Coronary artery (tissue), 2 donors: ENCODE results near the gene CAPN12.
"Not testable (repeated sequence)": the region's sequence is repeated elsewhere in the genome, so short reads cannot be mapped to it uniquely, and the experiment has no call there.

Experiments
- DNase-seq: peaks from one replicate; pipeline ENCODE4 v3.0.0-alpha.2; 2017; ENCODE audit warnings: low spot score
- H3K27ac ChIP-seq, 2 donors: fragments of 200-600 bp; sonication (generic); one replicate each; pipeline ENCODE4 v1.5.1; 2016 to 2019
- H3K4me3 ChIP-seq: fragments of 200-600 bp; sonication (generic); 2 replicates; pipeline ENCODE4 v1.5.1; 2016; ENCODE audit warnings: mild to moderate bottlenecking, moderate library complexity
- TF ChIP-seq, protein P1 (sequence below): fragments of 200-600 bp; sonication (generic); IDR thresholded peaks from one replicate; pipeline ENCODE4 v1.5.1; 2019; ENCODE audit warnings: antibody characterized with exemption

The CAPN12 gene, protein sequence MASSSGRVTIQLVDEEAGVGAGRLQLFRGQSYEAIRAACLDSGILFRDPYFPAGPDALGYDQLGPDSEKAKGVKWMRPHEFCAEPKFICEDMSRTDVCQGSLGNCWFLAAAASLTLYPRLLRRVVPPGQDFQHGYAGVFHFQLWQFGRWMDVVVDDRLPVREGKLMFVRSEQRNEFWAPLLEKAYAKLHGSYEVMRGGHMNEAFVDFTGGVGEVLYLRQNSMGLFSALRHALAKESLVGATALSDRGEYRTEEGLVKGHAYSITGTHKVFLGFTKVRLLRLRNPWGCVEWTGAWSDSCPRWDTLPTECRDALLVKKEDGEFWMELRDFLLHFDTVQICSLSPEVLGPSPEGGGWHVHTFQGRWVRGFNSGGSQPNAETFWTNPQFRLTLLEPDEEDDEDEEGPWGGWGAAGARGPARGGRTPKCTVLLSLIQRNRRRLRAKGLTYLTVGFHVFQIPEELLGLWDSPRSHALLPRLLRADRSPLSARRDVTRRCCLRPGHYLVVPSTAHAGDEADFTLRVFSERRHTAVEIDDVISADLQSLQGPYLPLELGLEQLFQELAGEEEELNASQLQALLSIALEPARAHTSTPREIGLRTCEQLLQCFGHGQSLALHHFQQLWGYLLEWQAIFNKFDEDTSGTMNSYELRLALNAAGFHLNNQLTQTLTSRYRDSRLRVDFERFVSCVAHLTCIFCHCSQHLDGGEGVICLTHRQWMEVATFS

DNA sequence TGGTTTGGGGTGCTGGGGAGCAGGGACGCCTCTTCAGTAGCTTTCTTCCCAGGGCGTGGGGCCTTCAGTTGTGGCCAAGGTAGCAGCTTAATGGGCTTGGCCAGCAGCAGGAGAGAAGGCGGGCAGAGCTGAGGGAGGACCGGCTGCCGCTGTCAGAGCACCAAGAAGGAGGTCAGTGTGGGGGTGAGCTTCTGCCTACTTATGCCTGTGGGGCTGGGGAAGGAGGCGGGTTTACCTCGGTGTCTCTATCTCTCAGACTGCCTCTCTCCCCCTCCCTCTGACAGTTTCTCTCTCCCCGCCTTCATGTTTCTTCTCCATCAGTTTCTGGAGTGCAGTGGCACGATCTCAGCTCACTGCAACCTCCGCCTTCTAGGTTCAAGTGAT lies at the start of gene CAPN12:
Gene CAPN12, minus strand, starts transcription at position 177 of the 384 bp plus-strand sequence. CDS start 309 bp downstream, outside the sequence.
- Histone ChIP-seq H3K27ac (no peak within 1 kb of the TSS), H3K4me3 (no peak within 1 kb of the TSS)
- no peak for DNase-seq
- TF ChIP-seq, protein P1, sequence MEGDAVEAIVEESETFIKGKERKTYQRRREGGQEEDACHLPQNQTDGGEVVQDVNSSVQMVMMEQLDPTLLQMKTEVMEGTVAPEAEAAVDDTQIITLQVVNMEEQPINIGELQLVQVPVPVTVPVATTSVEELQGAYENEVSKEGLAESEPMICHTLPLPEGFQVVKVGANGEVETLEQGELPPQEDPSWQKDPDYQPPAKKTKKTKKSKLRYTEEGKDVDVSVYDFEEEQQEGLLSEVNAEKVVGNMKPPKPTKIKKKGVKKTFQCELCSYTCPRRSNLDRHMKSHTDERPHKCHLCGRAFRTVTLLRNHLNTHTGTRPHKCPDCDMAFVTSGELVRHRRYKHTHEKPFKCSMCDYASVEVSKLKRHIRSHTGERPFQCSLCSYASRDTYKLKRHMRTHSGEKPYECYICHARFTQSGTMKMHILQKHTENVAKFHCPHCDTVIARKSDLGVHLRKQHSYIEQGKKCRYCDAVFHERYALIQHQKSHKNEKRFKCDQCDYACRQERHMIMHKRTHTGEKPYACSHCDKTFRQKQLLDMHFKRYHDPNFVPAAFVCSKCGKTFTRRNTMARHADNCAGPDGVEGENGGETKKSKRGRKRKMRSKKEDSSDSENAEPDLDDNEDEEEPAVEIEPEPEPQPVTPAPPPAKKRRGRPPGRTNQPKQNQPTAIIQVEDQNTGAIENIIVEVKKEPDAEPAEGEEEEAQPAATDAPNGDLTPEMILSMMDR, result no peak

DNA sequence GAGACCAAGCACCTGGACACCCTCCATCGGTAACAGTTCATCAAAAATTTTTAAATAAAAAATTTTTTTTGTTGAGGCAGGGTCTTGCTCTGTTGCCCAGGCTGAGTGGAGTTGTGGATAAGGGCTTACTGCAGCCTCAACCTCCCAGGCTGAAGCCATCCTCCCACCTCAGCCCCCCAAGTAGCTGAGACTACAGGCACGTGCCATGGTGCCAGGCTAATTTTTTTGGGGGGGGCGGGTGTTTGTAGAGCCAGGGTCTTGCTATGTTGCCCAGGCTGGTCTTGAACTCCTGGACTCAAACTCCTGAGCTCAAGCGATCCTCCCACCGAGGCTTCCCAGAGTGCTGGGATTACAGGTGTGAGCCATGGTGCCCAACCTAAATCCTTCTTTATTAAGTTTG lies 49.4 kb upstream of the CAPN12 start:
- no peak overlapping the region for H3K27ac ChIP-seq
- TF ChIP-seq, protein P1, result no peak
- no peak overlapping the region for H3K4me3 ChIP-seq
- DNase-seq, result no peak

DNA sequence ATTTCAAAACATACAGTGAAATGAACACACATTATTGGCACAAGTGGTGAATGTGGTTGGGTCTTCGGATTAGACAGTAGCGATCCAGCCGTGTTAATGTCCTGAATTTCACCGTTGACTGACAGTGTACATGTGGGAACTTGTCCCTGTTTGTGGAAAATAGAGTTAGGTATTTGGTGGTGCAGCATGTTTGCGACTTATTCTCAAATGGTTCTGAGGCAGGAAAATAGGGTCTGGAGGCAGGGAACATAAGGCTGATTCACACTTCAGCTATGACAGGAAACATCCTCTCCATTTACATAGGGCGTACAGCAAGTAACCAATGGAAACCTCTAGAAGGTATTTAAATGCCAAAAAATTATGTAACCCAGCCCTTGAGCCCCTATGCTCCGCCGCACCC lies 48.9 kb upstream of the CAPN12 start:
- no peak for DNase-seq
- TF ChIP-seq, protein P1, result no peak
- H3K4me3 ChIP-seq, result no peak overlapping the region
- no peak overlapping the region for H3K27ac ChIP-seq

DNA sequence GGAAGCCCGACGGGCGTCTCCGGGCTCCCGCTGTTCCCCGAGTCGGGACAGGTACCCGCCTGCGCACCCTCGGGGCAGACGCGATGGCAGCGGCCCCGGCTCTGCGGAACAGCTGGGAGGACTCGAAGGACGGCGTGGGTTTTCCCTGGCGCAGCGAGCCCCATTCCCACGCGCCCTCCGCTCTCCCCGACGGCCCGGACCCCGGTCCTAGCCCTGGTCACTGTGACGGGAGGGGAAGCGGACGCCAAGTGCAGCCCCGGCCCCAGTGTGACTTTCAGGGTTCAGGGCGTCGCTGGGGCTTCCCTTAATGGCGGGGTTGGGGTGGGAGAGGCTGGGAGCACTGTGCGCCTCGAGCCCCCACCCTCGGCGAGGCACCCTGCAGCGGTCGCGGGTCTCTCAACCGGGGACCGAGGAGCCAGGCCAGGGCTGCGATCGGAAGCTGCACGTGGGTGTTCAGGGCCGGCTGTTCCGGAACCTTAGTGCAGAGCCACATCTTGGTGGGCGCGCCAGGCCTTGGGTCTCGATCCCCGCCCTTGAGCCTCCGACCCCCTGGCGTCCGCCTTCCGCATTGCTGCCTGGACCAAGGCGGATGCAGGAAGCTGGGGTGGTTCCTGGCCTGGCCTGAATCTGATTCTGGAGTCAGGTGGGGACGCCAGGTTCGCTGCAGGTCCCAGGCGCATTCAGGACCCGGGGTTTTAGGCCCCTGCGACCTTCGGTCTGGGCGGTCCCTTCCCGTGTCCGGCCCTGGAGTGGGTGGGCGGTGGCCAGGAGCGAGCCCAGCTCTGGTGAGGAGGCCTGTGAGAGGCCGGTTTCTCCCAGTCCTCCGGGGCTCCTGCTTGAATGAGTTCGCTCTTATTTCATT lies 48.2 kb upstream of the CAPN12 start:
- DNase-seq, result no peak
- TF ChIP-seq, protein P1, result no peak
- H3K4me3 ChIP-seq, result peak overlapping the region; percentile 64
- peak overlapping the region in 1 of 2 donors; percentile 13 for H3K27ac ChIP-seq

DNA sequence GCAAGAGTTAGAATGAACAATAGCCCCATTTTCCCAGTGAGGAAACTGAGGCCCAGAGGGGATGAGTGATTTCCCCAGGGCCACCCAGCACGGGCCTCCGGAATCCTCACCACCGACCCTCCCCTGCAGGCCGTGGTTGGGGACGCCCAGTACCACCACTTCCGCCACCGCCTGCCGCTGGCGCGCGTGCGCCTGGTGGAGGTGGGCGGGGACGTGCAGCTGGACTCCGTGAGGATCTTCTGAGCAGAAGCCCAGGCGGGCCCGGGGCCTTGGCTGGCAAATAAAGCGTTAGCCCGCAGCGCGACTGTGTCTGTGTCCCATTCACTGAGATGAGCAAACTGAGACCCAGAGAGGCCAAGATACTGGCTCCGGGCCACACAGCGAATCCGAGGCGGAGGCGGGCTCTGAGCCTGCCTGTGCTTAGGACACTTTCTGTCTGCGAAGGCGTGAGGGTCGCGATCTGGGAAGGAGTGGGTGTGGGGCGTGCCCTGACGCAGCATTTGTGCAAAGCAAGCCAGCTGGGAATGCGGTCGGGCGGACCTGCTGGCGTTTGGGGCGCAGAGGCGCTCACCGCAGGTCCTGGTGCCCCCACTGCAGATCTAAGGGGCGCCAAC lies 47.3 kb upstream of the CAPN12 start:
- H3K4me3 ChIP-seq, result peak overlapping the region; percentile 49
- not testable (repeated sequence) for DNase-seq

DNA sequence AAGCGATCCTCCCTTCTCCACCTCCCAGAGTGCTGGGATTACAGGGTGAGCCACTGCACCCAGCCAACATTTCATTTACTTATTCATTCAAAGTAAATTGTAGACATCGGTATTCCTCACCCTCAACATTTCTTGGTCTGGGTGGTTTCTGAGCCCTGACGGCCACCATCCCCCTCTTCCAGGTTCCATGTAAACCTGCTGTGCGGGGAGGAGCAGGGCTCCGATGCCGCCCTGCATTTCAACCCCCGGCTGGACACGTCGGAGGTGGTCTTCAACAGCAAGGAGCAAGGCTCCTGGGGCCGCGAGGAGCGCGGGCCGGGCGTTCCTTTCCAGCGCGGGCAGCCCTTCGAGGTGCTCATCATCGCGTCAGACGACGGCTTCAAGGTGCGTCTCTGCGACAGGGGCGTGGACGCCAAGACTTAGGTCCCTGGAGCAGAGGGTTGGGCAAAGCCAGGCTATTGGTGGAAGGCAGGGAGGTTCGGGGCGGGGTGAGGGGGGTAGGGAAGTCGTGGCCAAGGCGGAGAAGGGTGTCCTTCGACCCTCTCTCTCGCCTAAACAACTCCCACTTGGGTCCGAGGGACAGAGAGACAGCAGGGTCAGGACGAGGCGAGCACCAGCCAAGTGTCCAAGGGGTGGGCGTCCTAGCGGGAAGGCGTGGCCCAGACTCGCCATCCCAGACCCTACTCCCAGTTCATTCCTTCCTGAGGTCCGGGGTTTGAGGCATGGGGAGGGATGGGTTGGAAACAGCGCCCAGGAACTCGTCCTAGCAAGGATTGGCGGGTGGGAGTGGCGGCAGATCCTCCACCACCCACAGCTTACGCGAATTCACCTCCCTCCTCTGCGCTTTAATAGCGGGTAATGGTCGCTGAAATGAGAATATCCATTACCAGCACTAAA lies 46.5 kb upstream of the CAPN12 start:
- peak overlapping the region; percentile 49 for H3K4me3 ChIP-seq
- not testable (repeated sequence) for H3K27ac ChIP-seq, DNase-seq

More for the DNA sequence above, 47.3 kb upstream of the CAPN12 start:
- H3K27ac ChIP-seq, result not testable (repeated sequence)
